ENCODE measurements around the gene SRP9. TPM values are rescaled to one million over a fixed set of nuclear protein-coding genes. Genes with fewer than 3 reads are reported as not detected.

SRP9 gene
- total and polyA plus RNA-seq, 11 donors = 147 to 211 (median 171) TPM

GRCh38 chr1:225735252-225736149 is 42.1 kb upstream of the SRP9 start:
- intact Hi-C loops (cut with DNase I) = loop anchor here in 1 of 10 donors (5.0 kb wide), 1 partner anchor 38 kb away; no protein-coding TSS in a partner anchor
- no peak overlapping the region for H3K4me3 ChIP-seq

GRCh38 chr1:225736437-225737098 is 41.1 kb upstream of the SRP9 start:
- H3K4me3 ChIP-seq = no peak overlapping the region
- DNase-seq = no peak
- no peak for TF ChIP-seq CTCF (IDR thresholded peaks at IDR 0.05)
- ATAC-seq = no peak
- H3K4me1 ChIP-seq = peaks cover 0 to 27% (median 21%) of the 10 kb centered on the region in 12 donors
- intact Hi-C loops (cut with DNase I) = loop anchor here in 1 of 10 donors (5.0 kb wide), 1 partner anchor 39 kb away; no protein-coding TSS in a partner anchor
- peak overlapping the region in 11 of 12 donors; percentile 36 to 81 (median 61) for H3K27ac ChIP-seq
- WGBS, 4 donors = 79 to 85% (median 81%) methylated on average over 10 of the region's 10 CpGs
- no peaks in the 10 kb centered on the region for H3K27me3 ChIP-seq
- no peaks in the 10 kb centered on the region for H3K36me3 ChIP-seq
- H3K9me3 ChIP-seq = no peaks in the 10 kb centered on the region

More at GRCh38 chr1:225735252-225736149, 42.1 kb upstream of the SRP9 start:
- Histone ChIP-seq H3K27ac (peak overlapping the region; percentile 36 to 81 (median 60)), H3K4me1 (peaks cover 0 to 27% (median 21%) of the 10 kb centered on the region in 12 donors), H3K36me3 (no peaks in the 10 kb centered on the region), H3K9me3 (no peaks in the 10 kb centered on the region), H3K27me3 (no peaks in the 10 kb centered on the region)
- ATAC-seq (peak; percentile 85 to 99 (median 97)), DNase-seq (peak; percentile 56 to 90 (median 74))
- TF ChIP-seq CTCF (IDR thresholded peaks at IDR 0.05) (peak in 2 of 12 donors; percentile 23), POLR2A (IDR thresholded peaks at IDR 0.05) (no peak)
- WGBS, 4 donors = 40 to 53% (median 49%) methylated on average over 12 of the region's 12 CpGs

GRCh38 chr1:225737161-225737560 is 40.5 kb upstream of the SRP9 start:
- no peak overlapping the region for H3K4me3 ChIP-seq
- H3K4me1 ChIP-seq = peaks cover 0 to 27% (median 21%) of the 10 kb centered on the region in 12 donors
- H3K36me3 ChIP-seq = no peaks in the 10 kb centered on the region
- no peak overlapping the region for H3K27ac ChIP-seq
- no peak for ATAC-seq
- DNase-seq = no peak
- WGBS, 4 donors = 68 to 80% (median 75%) methylated on average over 3 of the region's 3 CpGs
- no peaks in the 10 kb centered on the region for H3K9me3 ChIP-seq
- TF ChIP-seq POLR2A (IDR thresholded peaks at IDR 0.05) = no peak
- no peak for TF ChIP-seq CTCF (IDR thresholded peaks at IDR 0.05)
- intact Hi-C loops (cut with DNase I) = loop anchor here in 1 of 10 donors (5.0 kb wide), 1 partner anchor 40 kb away; no protein-coding TSS in a partner anchor
- no peaks in the 10 kb centered on the region for H3K27me3 ChIP-seq

GRCh38 chr1:225737866-225738265 is 39.8 kb upstream of the SRP9 start:
- Histone ChIP-seq H3K27ac (no peak overlapping the region), H3K4me1 (peaks cover 0 to 27% (median 21%) of the 10 kb centered on the region in 12 donors), H3K4me3 (no peak overlapping the region), H3K36me3 (no peaks in the 10 kb centered on the region), H3K27me3 (no peaks in the 10 kb centered on the region), H3K9me3 (no peaks in the 10 kb centered on the region)
- TF ChIP-seq POLR2A (IDR thresholded peaks at IDR 0.05) (no peak), CTCF (IDR thresholded peaks at IDR 0.05) (no peak)
- no peak for ATAC-seq
- 95 to 97% (median 96%) methylated on average over 3 of the region's 3 CpGs for WGBS, 4 donors
- no peak for DNase-seq
- intact Hi-C loops (cut with DNase I) = loop anchor here in 1 of 10 donors (5.0 kb wide), 1 partner anchor 41 kb away; no protein-coding TSS in a partner anchor

All from heart left ventricle (tissue), 16 donors.